Stimulated activated effector memory CD8-positive, alpha-beta T cell treated with anti-CD3 and anti-CD28 coated beads, Interleukin-12 subunit alpha, Interleukin-12 subunit beta, amount 100 ng/mL, for 72 hours (primary cell): ENCODE data around the gene TSSK2.
"Not testable (repeated sequence)": the region's sequence is repeated elsewhere in the genome, so short reads cannot be mapped to it uniquely, and the experiment has no call there.

Experiments
- ATAC-seq: fragments of 150-1000 bp; cut with Tn5 transposase; 2 replicates; pipeline ENCODE4 v1.10.0; 2021
- DNase-seq, 2 donors: peaks; one replicate each; pipeline ENCODE4 v3.0.0; 2021 to 2022; ENCODE audit warnings: low spot score in 2 of 2
- H3K27ac Mint-ChIP-seq: one replicate; pipeline ENCODE4 v1.8.0; 2022; ENCODE audit warnings: mild to moderate bottlenecking, mixed read lengths
- H3K36me3 Mint-ChIP-seq: one replicate; pipeline ENCODE4 v1.8.0; 2022; ENCODE audit warnings: mild to moderate bottlenecking, mixed read lengths
- H3K4me1 Mint-ChIP-seq: one replicate; pipeline ENCODE4 v1.8.0; 2022; ENCODE audit warnings: mixed read lengths
- H3K4me3 Mint-ChIP-seq: one replicate; pipeline ENCODE4 v1.8.0; 2022; ENCODE audit warnings: mild to moderate bottlenecking, mixed read lengths
- H3K9me3 Mint-ChIP-seq: one replicate; pipeline ENCODE4 v1.8.0; 2022; ENCODE audit warnings: mixed read lengths

TSSK2 gene

GRCh38 chr22:19152942-19153883 is 22.1 kb downstream of the TSSK2 start:
- ATAC-seq: no peak
- H3K9me3 Mint-ChIP-seq: peaks cover 4% of the 10 kb centered on the region
- H3K27ac Mint-ChIP-seq: no peak overlapping the region
- H3K4me3 Mint-ChIP-seq: no peak overlapping the region
- DNase-seq: no peak
- H3K36me3 Mint-ChIP-seq: no peaks in the 10 kb centered on the region
- peaks cover 6% of the 10 kb centered on the region for H3K4me1 Mint-ChIP-seq

- ATAC-seq, H3K27ac Mint-ChIP-seq, H3K4me1 Mint-ChIP-seq, DNase-seq, H3K9me3 Mint-ChIP-seq, H3K36me3 Mint-ChIP-seq, H3K4me3 Mint-ChIP-seq: not testable (repeated sequence)
Observed at GRCh38 chr22:19156109-19156508, 25.0 kb downstream of the TSSK2 start.

DNA sequence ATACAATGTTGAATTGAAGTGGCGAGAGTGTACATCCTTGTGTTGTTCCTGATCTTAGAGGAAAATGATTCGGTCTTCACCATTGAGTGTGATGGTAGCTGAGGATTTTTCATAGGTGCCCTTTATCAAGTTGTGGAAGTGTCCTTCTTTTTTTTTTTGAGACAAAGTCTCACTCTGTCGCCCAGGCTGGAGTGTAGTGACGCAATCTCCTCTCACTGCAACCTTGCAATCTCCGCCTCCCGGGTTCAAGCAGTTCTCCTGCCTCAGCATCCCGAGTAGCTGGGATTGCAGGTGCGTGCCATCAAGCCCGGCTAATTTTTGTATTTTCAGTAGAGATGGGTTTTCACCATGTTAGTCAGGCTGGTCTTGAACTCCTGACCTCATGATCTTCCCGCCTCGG is 27.5 kb downstream of the TSSK2 start:
- H3K4me3 Mint-ChIP-seq, H3K4me1 Mint-ChIP-seq, H3K9me3 Mint-ChIP-seq, DNase-seq, ATAC-seq, H3K27ac Mint-ChIP-seq, H3K36me3 Mint-ChIP-seq: not testable (repeated sequence)

GRCh38 chr22:19164425-19164824 is 33.3 kb downstream of the TSSK2 start:
- Mint-ChIP-seq H3K9me3 (no peaks in the 10 kb centered on the region), H3K4me1 (peaks cover 10% of the 10 kb centered on the region), H3K27ac (no peak overlapping the region), H3K36me3 (no peaks in the 10 kb centered on the region), H3K4me3 (no peak overlapping the region)
- DNase-seq (no peak), ATAC-seq (no peak)

DNA sequence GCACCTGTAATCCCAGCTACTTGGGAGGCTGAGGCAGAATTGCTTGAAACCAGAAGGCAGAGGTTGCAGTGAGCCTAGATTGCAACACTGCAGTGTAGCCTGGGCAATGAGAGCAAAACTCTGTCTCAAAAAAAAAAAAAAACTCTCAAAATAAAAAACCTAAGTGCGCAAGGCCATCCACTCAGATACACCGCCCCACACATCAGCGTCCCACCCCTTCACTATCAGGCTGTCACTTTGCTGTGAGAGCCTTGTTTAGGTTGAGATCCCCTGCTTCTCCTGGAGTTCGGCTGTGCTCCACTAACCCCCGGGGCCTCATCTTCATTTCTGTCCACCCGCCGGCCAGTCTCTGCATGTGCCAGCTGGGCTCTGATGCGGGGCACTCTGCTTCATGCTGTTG is 35.3 kb downstream of the TSSK2 start:
- no peak for ATAC-seq
- H3K4me3 Mint-ChIP-seq: no peak overlapping the region
- H3K36me3 Mint-ChIP-seq: peaks cover 9% of the 10 kb centered on the region
- no peak overlapping the region for H3K27ac Mint-ChIP-seq
- peaks cover 22% of the 10 kb centered on the region for H3K4me1 Mint-ChIP-seq
- no peak for DNase-seq
- no peaks in the 10 kb centered on the region for H3K9me3 Mint-ChIP-seq

DNA sequence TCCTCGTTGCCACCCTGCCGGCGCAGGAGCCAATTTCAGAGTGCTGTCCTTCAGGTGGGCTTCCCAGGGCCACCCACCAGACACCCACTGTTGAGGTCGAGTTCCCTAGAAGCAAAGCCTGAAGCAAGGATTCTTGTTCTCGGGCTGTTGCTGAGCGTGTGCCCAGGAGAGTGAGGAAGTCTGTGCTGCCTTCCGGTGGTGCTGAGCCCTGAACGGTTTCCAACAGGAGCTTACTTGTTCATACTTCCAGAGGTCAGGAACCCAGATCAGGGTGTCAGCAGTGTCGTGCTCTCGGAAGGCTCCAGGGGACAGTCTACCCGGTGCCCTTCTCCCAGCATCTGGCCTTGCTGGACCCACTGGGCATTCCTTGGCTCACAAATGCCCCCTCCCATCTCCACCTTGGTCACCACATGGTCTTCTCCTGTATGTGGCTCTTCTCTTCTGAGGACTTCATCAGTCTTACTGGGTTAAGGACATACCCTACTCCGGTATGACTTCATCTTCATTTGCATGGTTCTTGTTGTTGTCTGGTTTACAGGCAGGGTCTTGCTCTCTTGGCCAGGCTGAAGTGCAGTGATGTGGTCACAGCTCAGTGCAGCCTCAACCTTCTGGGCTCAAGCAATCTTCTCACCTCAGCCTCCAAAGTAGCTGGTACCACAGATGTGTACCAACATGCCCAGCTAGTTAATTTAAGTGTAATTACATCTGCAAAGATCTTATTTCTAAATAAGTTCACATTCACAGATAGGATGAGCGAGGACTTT is 36.2 kb downstream of the TSSK2 start:
- Mint-ChIP-seq H3K36me3 (peaks cover 9% of the 10 kb centered on the region), H3K4me1 (peaks cover 26% of the 10 kb centered on the region), H3K27ac (no peak overlapping the region), H3K9me3 (no peaks in the 10 kb centered on the region), H3K4me3 (no peak overlapping the region)
- no peak for DNase-seq
- no peak for ATAC-seq

- no peak overlapping the region for H3K27ac Mint-ChIP-seq
- peak overlapping the region; percentile 94 for H3K4me3 Mint-ChIP-seq
- DNase-seq (no peak), ATAC-seq (no peak)
- peaks cover 13% of the 10 kb centered on the region for H3K36me3 Mint-ChIP-seq
- H3K9me3 Mint-ChIP-seq: no peaks in the 10 kb centered on the region
- H3K4me1 Mint-ChIP-seq: peaks cover 36% of the 10 kb centered on the region
Observed at GRCh38 chr22:19168088-19168890, 37.2 kb downstream of the TSSK2 start.

GRCh38 chr22:19169002-19169946 is 38.2 kb downstream of the TSSK2 start:
- Mint-ChIP-seq H3K4me1 (peaks cover 46% of the 10 kb centered on the region), H3K36me3 (peaks cover 17% of the 10 kb centered on the region), H3K4me3 (peak overlapping the region; percentile 94), H3K27ac (no peak overlapping the region), H3K9me3 (no peaks in the 10 kb centered on the region)
- ATAC-seq (no peak), DNase-seq (no peak)

GRCh38 chr22:19169947-19170318 is 38.8 kb downstream of the TSSK2 start:
- DNase-seq: no peak
- Mint-ChIP-seq H3K4me3 (peak overlapping the region; percentile 94), H3K9me3 (no peaks in the 10 kb centered on the region), H3K36me3 (peaks cover 17% of the 10 kb centered on the region), H3K4me1 (peaks cover 46% of the 10 kb centered on the region), H3K27ac (no peak overlapping the region)
- no peak for ATAC-seq

GRCh38 chr22:19172213-19173046 is 41.3 kb downstream of the TSSK2 start:
- Mint-ChIP-seq H3K27ac (peak overlapping the region; percentile 96), H3K4me3 (peak overlapping the region; percentile 94), H3K9me3 (no peaks in the 10 kb centered on the region), H3K36me3 (peaks cover 17% of the 10 kb centered on the region), H3K4me1 (peaks cover 53% of the 10 kb centered on the region)
- no peak for DNase-seq
- ATAC-seq: no peak

- H3K4me1 Mint-ChIP-seq: peaks cover 52% of the 10 kb centered on the region
- H3K9me3 Mint-ChIP-seq: no peaks in the 10 kb centered on the region
- DNase-seq: no peak
- no peak for ATAC-seq
- H3K36me3 Mint-ChIP-seq: peaks cover 17% of the 10 kb centered on the region
- H3K27ac Mint-ChIP-seq: peak overlapping the region; percentile 96
- peak overlapping the region; percentile 94 for H3K4me3 Mint-ChIP-seq
Observed at GRCh38 chr22:19173047-19174035, 42.2 kb downstream of the TSSK2 start.

GRCh38 chr22:19174106-19175025 is 43.3 kb downstream of the TSSK2 start:
- no peak for ATAC-seq
- Mint-ChIP-seq H3K4me3 (no peak overlapping the region), H3K4me1 (peaks cover 45% of the 10 kb centered on the region), H3K27ac (no peak overlapping the region), H3K9me3 (no peaks in the 10 kb centered on the region), H3K36me3 (peaks cover 17% of the 10 kb centered on the region)
- no peak for DNase-seq
